NCI-H510A treated with DMSO at 0.1 percent for 48 hours (cell line): ENCODE measurements around the gene TRPV2.

ENCODE experiments used
- DNase-seq: peaks from one replicate; lab custom pipeline; 2025; lab: John Stamatoyannopoulos, UW

TRPV2 gene

DNA sequence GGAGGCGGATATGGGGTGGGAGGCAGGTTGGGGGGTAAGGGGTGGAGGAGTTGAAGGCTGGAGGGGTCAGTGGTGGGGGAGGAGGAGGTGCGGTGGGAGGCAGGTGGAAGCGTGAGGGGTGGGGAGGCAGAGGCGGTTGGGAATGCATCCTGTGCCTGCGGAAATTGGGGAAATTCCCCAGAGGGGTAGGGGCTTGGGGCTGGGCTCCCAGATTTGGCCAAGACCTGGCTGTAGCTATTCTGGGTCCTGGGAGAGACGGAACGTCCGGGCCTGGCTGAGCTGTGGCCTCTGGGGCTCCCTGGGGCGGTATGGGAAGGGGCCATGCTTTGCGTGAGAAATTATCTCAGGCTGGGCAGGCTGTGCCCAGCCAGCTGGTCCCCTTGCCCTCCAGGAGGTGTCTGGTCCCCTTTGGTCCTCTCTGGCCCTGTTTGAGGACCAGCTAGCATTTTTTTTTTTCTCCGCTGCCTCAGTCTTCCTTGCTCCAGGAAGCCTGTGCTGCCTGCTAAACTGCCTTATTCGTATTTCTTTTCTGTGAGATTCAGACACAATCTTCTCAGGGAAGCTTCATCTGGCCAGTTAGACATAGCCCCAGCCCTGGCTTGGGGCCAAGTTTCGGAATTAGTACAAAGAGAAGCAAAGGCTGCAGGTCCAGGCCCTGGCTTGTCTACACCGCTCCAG is 7.3 kb upstream of the TRPV2 start:
- DNase-seq, result peak; percentile 55

DNA sequence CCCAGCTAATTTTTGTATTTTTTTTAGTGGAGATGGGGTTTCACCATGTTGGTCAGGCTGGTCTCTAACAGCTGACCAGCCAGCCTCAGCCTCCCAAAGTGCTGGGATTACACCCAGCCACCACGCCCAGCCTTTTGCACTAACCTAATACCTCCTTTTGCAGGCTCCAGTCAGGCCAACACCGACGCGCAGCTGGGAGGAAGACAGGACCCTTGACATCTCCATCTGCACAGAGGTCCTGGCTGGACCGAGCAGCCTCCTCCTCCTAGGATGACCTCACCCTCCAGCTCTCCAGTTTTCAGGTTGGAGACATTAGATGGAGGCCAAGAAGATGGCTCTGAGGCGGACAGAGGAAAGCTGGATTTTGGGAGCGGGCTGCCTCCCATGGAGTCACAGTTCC is 2.0 kb downstream of the TRPV2 start:
- no peak for DNase-seq

DNA sequence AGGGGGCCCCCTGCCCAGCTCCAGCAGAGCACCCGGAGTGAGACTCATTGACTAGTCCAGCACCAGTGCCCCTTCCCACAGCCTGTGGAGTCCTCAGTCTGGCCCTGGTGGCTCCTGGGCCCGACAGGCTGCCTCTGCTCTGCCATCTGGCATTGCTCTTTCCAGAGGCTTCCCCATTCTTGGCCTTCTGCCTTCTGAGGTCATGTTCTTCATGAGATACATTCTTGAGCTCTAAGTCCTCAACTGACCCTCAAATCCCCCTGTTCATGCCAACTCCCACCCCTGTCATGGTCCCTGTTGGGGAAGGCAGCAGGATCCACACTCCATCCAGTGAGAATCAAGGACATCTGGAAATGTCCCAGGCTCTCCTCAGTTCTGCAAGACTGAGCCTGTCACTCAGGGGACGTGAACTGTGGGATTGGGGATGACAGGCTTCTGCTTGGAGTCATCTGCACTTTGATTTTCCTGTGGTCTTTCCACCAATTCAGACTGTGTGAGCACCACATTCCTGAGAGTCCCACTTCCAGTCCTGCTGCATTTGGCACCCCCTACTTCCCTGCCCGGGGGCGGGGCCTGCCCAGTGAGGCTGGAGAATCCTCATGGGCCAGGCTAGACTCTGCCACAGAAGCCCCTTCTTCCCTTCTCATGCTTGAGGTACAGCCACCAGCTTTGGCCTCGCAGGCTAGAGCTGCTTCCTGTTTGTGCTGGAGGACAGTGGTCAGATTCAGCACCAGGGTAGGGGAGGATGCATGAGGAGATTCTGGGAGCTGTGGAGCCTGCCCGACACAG is 2.7 kb downstream of the TRPV2 start:
- DNase-seq, result no peak

DNA sequence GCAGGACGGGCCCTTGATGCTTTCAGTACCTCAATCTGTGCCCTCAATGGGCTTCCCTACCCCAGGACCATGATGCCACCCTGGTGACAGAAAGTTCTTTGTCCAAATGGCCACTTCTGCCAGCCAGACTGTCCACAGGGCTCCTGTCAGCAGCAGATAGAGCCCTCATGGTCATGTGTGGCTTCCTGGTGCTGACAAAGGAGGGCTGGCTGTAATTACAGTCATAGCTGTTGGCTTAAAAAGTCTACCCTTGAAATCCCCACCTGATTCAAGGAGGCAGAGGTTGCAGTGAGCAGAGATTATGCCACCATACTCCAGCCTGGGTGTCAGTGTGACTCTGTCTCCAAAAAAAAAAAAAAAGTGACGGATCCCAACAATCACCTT is 3.3 kb downstream of the TRPV2 start:
- DNase-seq, result no peak

DNA sequence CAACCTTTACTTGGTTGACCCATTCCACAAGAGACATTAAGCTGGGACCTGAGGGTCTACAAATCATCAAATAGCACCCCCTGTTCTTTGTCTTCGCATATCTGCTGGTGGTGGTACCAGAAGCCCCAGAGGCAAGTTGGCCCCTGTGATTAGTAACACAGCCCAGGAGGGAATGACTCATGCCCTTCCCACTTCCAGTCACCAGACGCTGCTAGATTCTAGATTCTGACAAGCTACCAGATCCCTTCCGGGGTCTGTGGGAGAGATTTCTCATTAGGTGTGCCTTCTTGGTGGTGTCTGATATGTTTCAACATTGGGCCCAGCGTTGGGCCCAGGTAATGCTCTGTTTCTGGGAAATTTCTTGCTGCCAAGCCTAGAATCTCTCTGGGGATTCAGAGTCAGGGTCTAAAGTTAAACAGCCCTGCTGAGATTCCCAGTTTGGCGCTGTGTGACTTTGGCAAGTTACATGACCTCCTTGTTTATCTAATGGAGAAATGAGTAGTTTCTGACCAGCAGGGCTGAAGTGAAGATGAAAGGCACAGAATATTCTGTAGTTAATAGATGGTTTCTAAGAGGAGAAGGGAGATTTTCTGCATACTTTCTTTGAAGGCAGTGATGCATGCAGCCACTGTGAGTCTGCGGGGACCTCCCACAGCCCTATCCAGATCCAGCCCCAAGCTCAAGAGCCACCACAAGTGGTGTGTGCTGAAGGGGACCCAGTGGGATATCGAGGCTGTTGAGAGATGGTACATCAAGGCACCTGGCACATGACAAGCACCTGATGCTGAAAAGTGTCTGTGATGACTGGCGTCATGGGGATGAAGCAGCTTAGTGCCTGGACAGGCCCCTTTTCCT is 3.9 kb downstream of the TRPV2 start:
- DNase-seq, result peak; percentile 92

DNA sequence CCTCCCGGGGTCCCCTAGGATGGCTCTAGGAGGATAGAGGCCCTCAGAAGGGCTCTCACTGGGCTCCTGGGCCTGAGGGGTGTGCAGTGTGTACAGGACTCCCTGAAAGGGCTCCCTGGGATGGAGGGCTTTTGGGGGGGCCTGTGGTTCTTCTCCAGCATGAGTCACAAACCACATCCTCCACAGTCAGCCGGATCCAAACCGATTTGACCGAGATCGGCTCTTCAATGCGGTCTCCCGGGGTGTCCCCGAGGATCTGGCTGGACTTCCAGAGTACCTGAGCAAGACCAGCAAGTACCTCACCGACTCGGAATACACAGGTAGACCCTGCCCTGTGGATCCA is 4.5 kb downstream of the TRPV2 start:
- no peak for DNase-seq

DNA sequence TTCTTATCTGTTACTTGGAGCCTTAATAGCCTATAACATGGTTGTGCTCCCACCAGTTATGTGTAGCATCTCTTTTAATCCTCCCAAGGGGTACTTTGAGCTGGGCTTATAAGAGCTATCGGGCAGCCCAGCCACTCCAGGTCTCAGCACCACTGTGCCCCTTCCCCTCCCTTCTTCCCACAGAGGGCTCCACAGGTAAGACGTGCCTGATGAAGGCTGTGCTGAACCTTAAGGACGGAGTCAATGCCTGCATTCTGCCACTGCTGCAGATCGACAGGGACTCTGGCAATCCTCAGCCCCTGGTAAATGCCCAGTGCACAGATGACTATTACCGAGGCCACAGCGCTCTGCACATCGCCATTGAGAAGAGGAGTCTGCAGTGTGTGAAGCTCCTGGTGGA is 7.0 kb downstream of the TRPV2 start:
- no peak for DNase-seq

DNA sequence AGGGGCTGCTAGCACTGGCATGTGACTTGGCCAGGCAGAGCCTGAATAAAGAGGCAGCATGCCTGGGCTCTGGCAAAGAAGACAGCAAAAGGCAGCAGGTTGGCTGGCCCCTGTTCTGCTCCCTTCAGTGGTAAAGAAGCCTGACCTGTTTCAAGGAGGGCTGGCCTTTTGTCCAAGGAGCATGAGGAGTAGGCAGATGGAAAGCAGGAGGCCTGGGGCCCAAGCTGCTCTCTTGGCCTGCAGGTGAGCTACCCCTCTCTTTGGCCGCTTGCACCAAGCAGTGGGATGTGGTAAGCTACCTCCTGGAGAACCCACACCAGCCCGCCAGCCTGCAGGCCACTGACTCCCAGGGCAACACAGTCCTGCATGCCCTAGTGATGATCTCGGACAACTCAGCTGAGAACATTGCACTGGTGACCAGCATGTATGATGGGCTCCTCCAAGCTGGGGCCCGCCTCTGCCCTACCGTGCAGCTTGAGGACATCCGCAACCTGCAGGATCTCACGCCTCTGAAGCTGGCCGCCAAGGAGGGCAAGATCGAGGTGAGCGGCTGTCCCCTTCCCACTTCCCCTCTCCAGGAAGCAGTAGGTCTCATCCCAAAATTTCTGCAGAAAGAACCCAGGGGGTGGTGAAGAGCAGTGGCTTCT is 8.0 kb downstream of the TRPV2 start:
- no peak for DNase-seq

DNA sequence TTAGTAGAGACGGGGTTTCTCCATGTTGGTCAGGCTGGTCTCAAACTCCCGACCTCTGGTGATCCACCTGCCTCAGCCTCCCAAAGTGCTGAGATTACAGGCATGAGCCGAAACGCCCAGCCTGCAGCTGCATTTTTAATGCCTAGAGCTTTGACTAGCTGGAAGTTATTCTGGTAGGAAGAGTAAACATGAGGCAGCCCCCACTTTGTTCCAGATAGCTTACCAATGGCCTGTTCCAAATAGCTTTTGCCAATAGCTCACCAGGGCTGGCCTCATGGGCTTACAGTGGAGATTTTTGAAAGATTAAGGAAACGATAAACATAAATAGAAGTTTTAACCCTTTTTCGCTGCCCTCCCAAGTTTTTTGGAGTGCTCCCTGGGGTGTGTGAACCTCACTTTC is 9.8 kb downstream of the TRPV2 start:
- no peak for DNase-seq

DNA sequence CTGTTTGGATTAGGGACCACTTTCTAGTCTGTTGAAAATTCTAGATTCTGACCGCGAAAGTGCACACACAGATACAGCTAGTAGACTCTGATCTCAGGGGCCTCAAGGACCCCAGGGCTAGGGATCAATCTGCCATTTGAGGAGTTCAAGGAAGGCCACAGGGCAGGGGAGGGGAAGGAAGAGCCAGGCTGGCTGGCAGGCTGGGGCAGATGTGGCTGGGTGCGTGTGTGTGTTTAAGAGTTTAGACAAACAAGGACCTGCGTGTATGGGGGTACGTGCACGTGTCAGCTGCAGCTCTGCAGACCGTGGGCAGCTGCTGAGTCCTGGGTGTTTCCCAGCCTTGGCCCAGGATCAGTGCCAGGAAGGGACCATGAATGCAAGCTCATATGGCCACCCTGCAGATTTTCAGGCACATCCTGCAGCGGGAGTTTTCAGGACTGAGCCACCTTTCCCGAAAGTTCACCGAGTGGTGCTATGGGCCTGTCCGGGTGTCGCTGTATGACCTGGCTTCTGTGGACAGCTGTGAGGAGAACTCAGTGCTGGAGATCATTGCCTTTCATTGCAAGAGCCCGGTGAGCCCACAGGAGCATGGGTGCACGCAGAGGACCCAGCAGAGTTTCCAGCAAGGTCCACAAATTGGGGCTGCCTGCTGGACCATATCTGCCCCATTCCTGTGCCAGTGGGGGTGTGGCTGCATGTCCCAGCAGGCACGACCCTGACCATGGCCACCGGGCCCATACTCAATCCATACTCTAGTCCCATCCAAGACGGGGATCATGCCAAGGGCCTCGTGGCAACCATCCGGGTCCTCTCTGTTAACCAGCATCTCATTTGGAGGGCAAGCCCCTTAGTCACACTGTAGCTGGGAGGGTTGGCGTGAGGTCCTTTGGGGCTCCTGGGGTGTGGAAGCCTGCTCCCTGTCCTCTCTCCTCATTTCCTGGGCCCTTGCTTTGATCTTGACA is 10.6 kb downstream of the TRPV2 start:
- DNase-seq, result peak; percentile 45

DNA sequence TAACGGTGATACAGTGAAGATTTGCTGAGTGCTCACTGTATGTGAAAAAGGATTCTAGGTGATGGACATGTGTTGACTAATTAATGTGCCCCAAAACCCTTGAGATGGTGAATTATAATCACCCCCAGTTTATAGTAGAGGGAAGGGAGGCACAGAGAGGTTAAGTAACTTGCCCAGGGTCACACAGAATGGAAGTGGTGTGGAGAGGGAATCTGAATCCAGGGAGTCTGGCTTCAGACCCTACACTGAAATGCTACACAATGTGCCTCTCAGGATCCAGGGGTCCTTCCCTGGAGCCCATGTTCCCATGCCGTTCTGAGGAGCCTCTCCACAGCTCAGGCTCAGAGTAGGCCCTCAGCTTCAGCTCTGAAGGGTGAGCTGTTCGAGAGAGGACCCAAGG is 11.6 kb downstream of the TRPV2 start:
- DNase-seq, result no peak

DNA sequence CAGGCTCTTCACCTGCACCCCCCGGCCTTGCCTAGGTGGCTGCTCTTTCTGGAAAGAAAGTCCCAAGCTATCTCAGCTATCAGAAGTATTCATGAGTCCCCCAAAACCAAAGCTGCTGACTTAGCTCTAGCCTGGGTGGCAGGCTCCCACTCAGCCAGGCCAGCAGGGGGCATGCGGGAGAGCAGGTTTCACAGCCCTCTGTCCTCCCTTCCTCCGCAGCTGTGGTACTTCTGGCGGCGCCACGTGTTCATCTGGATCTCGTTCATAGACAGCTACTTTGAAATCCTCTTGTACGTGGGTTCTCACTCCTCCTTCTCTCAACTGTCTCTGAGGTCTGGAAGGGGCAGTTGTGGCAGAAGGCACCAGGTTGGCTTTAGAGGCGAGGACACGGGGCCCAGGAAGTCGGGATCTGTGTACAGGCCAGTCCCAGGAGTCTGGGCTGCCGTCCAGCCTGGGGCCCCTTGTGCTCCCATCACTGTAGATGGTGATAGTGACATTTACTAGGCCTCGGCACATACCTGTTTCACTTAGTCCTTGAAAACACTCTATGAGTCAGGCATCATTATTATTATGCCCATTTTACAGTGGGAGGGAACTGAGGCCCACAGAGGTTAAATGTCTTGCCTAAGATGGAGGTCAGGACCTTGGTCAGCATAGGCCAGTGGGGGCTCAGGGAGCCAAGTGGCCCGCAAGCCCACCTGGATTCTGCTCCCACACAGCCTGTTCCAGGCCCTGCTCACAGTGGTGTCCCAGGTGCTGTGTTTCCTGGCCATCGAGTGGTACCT is 12.9 kb downstream of the TRPV2 start:
- DNase-seq, result peak; percentile 58

DNA sequence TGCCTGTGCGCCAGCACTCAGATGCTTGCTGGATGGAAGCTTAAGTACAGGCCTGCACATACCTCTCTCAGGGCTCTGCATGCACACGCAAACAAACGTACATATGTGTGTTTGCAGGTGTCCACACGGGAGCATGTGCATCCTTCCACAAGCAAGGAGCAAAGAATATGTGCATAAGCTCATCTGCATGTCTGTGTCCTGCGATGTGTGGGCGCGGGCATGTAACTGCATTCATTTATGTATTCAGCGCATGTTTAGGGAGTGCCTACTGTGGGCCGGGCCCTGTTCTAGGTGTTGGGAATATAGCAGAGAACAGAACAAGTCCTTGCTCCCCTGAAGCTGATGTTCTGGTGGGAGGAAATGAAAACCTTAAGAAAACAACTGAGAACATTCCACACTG is 13.7 kb downstream of the TRPV2 start:
- no peak for DNase-seq

DNA sequence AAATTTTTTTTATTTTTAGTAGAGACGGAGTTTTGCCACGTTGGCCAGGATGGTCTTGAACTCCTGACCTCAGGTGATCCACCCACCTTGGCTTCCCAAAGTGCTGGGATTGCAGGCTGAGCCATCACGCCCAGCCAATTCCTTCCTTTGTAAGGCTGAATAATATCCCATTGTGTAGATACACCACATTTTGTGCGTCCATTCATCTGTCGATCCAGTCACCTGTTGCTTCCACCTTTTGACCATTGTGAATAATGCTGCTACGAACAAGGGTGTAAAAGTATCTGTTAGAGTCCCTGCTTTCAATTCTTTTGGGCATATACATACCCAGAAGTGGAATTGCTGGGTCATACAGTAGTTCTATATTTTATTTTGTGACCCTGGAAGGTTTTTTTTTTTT is 15.3 kb downstream of the TRPV2 start:
- no peak for DNase-seq

DNA sequence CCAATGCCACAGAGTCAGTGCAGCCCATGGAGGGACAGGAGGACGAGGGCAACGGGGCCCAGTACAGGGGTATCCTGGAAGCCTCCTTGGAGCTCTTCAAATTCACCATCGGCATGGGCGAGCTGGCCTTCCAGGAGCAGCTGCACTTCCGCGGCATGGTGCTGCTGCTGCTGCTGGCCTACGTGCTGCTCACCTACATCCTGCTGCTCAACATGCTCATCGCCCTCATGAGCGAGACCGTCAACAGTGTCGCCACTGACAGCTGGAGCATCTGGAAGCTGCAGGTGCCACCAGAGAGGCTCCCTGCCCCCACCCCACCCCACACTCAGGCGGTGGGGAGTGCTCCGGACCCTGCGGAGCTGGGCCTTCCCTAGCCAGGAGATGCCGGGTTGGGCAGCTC is 16.6 kb downstream of the TRPV2 start:
- DNase-seq, result peak; percentile 65

DNA sequence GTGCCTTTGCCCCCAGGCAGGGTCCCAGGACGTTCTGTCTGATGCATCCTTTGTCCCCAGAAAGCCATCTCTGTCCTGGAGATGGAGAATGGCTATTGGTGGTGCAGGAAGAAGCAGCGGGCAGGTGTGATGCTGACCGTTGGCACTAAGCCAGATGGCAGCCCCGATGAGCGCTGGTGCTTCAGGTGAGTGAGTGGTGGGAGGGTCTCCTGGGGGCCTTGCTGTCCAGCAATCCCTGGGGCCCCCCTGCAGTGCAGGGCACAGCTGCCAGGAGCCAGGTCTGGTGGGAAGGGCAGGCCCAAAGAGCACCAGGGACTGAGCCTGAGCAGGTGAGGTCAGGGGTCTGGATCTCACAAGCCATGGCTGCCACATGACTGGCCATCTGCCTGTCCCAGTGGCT is 18.1 kb downstream of the TRPV2 start:
- DNase-seq, result no peak

DNA sequence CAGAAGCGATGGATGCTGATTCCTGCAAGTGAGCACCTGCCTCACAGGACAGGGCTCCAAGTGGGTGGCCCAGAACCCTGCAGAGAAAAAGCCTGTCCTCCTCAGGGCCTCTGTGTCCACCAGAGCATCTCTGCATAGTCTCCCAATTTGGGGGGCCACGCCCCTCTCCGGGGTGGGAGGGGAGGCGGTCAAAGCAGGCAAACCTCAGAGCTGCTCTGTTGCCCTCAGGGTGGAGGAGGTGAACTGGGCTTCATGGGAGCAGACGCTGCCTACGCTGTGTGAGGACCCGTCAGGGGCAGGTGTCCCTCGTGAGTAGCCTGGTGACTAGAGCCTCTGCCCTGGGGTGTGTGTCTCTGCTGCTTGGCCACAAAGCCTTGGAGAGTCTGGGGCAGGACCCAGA is 19.3 kb downstream of the TRPV2 start:
- no peak for DNase-seq

DNA sequence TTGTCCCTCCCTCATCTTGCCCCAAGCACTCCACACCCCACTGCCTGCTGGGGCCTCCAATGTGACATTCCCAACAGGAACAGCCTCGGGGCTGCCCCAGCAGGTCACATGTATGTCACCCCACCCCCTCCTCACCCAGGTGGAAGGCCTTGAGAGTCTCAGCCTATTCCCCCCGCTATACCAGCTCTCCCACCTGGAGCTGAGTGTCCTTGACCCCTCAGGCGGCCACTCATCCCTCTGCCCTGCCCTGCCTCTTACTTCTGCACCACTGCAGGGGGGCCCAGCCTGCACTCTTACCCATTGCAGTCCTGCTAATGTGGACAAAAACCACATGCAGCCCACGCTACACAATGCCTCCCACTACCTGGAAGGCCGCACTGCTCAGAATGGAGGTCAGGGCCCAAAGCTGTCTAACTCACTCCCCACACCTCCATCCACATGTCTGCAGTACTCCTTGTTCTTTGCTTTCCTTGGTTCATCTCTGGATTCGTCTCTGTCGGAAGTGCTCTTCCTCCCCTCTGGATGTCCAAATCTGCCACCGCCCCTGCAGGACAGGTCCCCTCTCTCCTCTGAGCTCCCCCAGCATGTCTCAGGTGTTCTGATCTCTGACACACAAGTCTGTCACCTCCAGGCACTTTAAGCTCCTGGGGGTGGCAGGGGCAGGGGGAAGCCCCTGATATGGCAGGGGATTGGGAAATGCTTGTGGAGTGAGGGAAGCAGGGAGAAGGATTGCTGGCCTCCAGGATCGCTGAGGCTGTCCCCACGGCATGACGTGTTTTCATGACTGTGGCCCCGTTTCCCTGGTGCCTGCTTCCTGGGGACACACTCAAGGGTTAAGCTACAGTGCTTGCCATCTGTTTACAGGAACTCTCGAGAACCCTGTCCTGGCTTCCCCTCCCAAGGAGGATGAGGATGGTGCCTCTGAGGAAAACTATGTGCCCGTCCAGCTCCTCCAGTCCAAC is 20.8 kb downstream of the TRPV2 start:
- DNase-seq, result no peak

DNA sequence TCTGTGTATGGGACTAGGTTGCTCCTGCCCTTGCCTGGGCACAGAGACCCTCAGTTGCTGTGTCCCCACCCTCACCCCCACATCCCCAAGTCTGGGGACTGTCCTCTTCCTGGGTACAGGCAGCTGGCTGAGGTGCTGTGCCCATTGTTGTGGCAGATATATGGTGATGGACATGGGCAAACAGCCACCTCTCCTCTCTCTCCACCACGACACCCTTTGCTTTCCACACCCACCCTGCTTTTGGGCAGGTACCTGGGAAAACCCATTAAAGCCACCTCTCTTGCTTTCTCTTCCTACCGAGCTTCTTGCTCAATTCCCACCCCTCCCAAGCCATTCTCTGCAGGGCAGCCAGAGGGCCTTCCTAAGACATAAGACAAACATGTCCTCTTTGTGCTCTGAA is 21.7 kb downstream of the TRPV2 start:
- DNase-seq, result no peak
